ENCODE measurements around the gene DISP3.

- no peak for TF ChIP-seq POLR2AphosphoS5 (IDR thresholded peaks at IDR 0.05; ENCODE audit: borderline replicate concordance, low read depth, low read length)
- no peak for TF ChIP-seq FOXP2 (optimal IDR thresholded peaks at IDR 0.05; ENCODE audit: control extremely low read depth, extremely low read length, insufficient read depth)
- no peak for TF ChIP-seq EZH2 (IDR thresholded peaks at IDR 0.05)
Observed at GRCh38 chr1:11443961-11444658, 34.8 kb upstream of the DISP3 start.

Data from SK-N-MC (cell line).